ENCODE measurements around the gene PCK2. TPM values are rescaled to one million over a fixed set of nuclear protein-coding genes. Genes with fewer than 3 reads are reported as not detected.
"Not testable (repeated sequence)": the region's sequence is repeated elsewhere in the genome, so short reads cannot be mapped to it uniquely, and the experiment has no call there.

PCK2 gene
- polyA plus RNA-seq, 1 donor, result 4.3 TPM

DNA sequence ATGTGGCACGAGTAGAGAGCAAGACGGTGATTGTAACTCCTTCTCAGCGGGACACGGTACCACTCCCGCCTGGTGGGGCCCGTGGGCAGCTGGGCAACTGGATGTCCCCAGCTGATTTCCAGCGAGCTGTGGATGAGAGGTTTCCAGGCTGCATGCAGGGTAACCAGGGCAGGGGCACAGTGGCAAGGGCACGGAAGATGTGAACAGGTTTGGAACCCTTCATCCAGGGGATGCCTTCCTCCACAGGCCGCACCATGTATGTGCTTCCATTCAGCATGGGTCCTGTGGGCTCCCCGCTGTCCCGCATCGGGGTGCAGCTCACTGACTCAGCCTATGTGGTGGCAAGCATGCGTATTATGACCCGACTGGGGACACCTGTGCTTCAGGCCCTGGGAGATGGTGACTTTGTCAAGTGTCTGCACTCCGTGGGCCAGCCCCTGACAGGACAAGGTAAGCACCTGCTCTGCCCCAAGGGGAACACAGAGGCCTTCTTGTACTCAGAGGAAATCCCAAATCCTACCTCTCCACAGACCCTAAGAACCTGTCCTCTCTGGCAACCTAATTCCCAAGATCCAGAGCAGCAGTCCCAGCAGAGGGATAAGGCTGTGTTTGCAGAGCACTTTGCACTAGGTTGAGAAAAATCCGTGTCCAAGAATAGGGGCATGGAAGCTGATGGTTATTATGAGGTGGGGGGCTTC lies 4.3 kb downstream of the PCK2 start:
- DNase-seq, result no peak

DNA sequence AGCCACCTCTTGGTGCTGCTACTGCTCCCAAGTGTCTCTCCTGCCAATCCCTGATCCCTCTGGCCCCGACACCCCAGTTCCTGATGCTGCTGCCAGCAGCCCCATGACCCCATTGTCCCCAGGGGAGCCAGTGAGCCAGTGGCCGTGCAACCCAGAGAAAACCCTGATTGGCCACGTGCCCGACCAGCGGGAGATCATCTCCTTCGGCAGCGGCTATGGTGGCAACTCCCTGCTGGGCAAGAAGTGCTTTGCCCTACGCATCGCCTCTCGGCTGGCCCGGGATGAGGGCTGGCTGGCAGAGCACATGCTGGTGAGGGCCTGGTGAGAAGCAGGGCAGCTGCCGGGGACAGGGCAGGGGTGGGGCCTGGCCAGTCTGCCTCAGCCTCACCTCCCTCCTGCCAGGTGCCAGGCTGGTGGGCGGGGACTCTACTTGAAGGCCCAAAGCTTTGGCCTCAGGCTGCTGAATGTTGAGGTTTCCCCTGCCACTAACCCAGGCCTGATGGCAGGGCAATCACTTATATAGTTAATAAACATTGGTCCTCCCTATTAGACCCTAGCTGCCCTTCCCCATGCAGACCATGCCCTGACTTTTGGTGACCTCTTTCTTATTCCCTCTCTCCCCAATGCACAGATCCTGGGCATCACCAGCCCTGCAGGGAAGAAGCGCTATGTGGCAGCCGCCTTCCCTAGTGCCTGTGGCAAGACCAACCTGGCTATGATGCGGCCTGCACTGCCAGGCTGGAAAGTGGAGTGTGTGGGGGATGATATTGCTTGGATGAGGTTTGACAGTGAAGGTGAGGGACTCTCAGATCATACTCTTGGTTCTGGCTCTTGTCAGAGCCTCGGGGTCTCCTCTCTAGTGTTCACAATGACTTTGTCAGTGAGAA lies 5.1 kb downstream of the PCK2 start:
- DNase-seq, result no peak

DNA sequence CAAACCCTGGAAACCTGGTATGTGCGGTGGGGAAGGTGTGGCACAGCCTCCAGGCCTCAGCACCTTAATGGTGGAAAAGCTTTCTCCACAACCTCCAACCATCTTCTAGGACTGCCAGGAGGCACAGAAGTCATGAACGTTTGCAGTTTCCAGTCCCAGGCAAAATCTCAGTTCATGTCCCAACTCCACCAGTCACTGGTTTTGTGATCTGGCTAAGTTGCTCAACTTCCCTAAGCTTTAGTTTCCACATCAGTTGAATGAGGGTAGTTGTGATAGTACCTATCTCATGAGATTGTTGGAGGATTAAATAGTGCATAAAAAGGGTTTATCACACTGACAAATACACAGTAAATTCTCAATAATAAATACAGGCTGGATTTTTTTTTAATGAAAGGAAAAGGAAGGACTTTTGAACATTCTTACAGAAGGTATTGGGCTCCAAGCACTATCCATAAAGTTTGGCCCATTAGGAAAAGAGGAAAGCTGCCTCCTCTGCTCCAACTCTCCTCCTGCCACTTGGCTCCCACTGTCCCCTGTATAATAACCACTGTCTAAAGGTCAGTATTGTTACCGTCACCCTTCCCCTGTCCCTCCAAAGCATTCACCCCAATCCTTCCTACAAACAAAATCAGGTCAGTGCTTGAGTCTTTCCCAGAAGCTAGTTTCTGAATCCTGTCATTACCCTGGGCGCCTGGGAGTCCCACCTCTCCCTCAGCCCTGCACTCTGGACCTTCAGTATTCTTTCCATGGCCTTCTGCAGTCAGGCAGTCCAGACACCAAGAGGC lies 6.3 kb downstream of the PCK2 start:
- no peak for DNase-seq

DNA sequence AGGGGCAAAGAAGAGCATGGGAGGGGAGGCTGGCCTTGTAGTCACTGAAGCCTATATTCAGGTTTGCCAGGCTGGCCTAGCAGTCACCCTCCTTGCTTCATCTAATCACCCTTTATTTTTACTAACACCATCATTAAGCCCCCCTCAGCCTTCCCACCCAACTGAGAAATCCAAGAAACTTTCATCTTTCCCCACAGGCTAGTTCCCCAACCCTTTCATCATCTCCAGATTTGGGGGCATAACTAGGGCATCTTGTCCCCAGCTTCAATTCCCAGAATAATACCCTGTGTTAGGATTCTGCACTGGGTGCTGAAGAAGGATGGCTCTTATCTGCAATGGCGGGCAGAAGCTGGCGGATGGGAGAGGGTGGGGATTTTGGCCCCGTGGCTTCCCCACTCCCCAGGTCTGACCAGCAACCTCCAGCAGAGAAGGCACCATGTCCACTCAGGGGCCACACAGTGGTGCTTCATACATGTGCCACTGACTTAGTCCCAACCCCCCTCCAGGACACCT lies 6.9 kb downstream of the PCK2 start:
- no peak for DNase-seq

DNA sequence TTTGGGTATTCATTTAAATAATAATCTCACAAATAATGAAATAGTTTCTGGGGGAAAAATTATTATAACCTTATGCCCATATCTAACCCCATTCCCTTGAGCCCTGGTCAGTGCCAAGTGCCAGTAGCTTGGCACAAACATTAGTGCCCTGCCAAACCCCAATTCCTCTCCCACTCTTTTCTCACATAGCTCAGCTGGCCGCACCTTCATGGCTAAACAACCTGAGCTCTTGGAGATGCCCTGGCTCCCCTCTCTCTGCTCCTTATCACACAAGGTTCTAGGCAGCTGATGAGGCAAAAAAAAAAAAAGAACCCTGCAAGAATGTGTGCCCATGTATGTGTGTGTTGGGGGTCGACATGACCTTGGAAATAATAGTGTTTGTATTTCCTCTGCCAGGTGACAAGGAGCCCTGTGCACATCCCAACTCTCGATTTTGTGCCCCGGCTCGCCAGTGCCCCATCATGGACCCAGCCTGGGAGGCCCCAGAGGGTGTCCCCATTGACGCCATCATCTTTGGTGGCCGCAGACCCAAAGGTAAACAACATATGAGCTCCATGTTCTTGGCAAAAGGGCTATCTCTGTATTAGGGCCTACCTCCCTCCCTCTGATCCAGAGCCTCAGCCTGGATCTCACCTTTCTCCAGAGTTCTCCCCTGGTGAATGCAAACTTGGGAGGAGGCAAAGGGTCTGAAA lies 8.4 kb downstream of the PCK2 start:
- no peak for DNase-seq

DNA sequence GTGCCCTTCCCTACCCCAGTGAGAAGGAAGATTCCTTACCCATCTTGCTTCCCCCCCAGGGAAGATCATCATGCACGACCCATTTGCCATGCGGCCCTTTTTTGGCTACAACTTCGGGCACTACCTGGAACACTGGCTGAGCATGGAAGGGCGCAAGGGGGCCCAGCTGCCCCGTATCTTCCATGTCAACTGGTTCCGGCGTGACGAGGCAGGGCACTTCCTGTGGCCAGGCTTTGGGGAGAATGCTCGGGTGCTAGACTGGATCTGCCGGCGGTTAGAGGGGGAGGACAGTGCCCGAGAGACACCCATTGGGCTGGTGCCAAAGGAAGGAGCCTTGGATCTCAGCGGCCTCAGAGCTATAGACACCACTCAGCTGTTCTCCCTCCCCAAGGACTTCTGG lies 9.3 kb downstream of the PCK2 start:
- no peak for DNase-seq

DNA sequence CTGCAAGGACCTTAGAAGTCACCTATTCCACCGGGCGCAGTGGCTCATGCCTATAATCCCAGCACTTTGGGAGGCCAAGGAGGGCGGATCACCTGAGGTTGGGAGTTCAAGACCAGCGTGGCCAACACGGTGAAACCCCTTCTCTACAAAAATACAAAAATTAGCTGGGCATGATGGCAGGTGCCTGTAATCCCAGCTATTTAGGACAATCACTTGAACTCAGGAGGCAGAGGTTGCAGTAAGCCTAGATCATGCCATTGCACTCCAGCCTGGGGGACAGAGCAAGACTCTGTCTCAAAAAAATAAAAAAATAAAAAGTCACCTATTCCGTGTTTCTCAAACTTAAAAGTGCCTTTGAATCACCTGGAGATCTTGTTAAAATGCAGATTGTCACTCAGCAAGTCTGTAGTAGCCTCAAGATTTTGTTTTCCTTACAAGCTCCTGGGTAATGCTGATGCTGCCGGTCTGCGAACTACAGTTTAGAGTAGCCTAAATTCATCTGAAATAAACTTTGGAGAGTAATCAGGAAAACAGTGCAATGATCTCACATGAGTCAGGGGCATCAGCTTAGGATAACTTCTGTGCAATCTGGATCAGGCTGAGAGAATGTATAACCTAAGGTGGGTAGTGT lies 11.6 kb downstream of the PCK2 start:
- not testable (repeated sequence) for DNase-seq

DNA sequence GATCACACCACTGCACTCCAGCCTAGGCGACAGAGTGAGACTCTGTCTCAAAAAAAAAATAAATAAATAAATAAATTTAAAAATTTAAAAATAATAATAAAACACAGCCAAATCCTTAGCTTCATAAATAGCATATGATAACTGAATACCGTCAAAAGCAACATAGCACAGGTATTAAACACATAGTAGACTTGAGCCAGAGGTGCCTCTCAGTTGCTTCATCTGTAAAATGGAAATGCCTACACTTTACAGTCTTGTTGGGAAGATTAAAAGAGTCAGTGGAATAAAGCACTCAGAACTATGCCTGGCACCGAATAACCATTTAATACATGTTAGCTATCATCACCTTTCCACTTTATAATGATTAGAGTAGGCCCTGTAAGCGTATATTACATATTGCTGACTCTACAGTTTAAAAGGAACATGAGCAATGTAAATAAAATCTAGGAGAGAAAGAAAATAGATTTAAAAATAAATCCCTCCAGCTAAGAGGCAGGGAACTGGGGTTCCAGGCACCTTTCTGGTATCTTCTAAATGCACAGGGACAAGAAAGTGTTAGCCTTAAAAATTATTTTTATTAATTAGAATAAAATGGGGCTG lies 12.7 kb downstream of the PCK2 start:
- no peak for DNase-seq

DNA sequence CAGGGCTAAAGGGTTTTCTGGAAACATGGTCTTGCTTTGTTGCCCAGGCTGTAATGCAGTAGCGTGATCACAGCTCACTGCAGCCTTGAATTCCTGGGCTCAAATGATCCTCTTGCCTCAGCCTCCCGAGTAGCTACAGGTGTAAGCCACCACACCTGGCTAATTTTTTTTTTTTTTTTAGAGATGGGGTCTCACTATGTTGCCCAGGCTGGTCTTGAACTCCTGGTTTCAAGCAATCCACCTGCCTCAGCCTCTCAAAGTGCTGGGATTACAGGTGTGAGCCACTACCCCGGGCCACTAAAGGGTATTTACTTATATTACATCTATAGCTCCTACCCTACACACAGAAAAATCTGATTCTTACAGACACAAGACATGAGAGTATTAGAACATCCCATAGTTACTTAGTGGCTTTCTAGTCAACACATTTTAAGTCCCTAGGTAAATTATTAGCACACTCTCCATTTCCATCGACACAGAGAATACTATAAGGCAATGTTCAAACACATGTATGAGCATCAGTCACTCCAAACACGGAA lies 14.3 kb downstream of the PCK2 start:
- no peak for DNase-seq

DNA sequence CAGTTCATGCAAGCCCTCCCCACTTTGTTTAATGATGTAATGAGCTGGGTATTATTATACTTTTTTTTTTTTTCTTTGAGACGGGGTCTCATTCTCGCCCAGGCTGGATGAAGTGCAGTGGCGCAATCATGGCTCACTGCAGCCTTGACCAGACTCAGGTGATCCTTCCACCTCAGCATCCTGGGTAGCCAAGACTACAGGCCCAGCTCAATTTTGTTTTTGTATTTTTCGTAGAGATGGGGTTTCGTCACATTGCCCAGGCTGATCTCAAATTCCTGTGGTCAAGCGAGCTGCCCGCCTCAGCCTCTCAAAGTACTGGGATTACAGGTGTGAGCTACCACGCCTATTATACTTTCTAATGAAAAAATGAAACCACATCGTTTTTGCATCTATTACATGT lies 15.9 kb downstream of the PCK2 start:
- no peak for DNase-seq

DNA sequence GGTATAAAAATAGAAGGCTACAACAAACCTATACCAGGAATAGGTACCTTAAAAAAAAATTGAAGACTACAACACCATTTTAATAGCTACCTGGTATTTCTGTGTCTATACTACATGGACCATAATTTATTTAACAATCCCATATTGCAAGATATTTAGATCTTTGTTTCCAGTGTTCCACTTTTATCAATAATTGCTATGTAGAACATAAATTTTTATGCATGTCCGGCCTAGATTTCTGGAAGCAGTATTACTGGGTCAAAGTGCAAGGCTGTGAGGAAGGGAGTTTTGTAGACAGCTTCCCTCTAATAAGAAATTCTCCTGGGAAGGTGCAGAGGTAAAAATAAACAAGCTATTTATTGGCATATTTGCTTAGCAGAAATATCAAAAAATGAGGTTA lies 16.4 kb downstream of the PCK2 start:
- DNase-seq, result no peak

DNA sequence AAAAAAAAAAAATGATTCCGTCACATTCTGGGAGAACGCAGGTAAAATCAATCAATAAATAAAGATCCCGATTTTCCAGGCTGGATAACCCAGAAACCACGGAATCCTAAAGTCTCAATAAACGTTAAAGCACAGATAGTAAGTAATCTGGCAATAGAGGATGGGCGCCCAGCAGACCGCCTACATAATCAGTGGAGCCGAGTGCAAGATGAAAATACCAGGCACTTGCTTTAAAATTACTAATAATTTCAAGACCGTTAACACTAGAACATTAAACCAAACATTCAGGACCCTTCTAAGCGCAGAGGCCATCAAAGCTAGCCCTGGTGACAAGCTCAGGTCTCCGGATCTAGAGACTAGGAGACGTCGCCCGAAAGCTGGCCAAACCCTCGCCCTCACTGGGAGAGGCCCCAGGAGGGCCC lies 19.3 kb downstream of the PCK2 start:
- DNase-seq, result no peak

DNA sequence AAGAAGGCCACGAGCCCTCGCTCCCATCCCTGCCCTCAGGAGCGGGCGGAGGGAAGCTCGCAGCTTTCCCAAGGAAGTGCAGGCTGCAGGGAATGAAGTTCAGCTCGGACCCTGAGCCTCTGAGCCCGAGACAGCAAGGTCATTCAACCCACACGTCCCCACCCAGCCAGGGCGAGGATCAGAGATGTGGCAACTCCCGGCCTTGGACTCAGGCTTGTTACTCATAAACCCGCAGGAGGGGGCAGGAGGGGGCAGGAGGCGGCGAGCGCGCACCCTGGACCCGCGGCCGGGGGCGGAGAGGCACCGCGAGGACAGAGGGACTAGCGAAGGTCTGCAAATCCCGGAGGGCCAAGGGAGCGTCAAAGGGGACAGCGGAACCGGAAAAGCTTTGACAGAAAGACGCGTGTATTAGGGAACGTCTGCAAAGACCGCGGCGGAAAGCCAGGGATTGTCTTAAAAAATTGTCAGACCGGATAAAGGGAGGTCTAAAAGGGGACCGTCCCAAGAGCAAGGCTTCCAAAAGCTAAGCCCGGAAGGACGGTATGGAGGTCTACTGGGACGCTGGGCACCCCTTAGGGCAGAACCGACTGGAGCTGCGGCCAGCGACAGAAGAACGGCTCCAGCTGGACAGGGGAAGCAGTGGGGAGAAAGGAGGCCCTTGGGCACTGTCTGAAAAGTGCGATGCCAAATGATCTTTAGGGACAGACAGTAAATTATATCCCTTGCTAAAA lies 19.9 kb downstream of the PCK2 start:
- peak; percentile 88 for DNase-seq

DNA sequence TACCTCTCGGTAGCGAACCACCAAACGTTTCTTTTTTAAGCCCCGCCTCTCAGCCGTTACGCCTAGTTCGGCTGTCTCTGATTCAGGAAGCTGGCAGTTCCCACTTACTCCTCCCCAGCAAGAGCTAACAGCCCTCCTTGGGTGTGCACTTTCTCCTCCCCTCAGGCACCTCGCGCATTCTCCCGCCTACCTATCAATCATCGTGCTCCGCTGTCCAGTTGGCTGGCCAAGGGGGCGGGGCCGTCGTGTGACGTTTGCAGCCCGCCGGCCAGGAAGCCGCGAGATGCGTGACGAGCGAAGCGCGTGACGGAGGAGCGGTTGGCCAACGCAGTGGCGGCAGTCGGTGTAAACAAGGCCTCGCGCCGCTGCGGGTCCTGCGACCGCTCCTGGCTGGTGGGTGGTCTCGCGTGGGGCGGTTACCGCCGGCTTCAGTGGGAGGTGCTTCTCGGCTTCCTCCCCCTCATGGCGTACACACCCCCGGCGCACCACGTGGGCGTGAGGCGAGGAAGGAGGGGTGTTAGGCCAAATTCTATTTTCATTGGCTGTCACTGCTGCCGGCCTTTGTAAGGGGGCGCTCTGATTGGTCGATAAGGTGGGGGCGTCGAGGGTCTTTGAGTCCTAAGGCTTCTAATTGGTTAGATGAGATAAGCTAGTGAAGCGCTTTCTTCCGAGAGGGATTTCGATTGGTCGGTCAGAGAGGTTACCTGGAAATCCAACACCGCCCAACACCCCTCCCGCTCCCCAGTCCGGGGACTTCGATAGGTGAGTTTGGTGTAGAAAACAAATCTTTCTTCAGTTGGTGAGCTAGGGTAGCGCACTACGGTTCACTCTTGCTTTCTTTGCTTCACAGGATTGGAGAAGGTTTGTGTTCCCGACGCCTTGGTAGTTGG lies 20.7 kb downstream of the PCK2 start, which contains the start of the genes DCAF11 and NRL:
Gene DCAF11 (plus strand): TSS at position 246 of the 890 bp plus-strand sequence. CDS start 818 bp downstream, outside the sequence.
Gene NRL (minus strand): TSS at position 418 of the 890 bp plus-strand sequence. CDS start 32,101 bp downstream, outside the sequence.
- peak; percentile 99 for DNase-seq

DNA sequence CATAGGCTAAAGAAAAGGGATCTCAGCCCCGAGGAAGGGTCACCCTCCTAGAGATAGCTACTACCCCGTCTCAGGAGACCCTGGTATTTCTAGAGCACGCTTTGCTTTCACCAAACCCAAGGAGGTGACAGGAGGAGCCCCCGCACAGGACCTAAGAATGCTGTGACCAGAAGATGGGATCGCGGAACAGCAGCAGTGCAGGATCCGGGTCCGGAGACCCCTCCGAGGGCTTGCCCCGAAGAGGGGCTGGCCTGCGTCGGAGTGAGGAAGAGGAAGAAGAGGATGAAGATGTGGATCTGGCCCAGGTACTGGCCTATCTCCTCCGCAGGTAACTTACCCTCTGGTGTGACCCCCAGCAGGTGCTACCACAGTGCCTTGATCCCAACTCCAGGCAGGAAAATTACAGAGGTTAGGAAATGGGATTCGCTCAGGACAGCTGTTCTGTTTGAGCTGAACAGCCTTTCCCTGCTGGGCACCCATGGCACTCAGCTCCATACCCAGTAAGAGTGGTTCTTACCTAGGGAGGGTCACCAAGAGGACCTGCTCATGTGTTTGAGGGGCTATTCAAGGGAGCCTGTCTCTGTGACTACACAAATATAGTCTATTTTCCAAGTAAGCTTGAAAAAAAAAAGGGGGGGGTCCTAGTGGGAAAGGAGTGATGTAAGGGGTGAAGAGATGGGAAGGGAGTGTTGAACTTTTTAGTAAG lies 21.5 kb downstream of the PCK2 start:
- DNase-seq, result no peak

DNA sequence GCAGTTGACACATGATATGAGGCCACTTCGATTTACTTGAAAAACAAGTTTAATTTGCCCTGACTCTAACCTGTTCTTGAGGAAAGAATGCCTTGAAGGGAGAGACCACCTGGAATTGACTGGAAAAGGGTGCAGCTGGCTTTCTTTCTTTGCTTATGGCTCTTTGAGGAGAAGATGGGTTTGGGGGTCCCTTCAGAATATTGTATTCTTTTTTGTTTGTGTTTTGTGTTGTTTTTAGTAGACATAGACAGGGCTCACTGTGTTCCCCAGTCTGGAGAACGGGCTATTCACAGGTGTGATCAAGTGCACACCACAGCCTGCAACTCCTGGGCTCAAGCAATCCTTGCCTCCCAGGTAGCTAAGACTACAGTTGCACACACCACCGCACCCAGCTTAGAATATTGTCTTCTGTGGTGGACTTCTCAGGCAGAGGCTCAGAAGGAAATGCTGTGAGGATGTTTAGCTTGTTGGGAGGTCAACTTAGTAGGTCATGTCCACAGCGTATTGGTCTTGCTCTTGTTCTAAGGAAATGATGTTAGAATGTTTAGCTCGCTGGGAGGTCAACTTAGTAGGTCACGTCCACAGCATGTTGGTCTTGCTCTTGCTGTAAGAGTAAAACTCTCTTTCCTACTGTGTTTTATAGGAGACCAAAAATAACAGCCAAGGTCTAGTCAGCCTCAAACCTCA lies 22.2 kb downstream of the PCK2 start:
- no peak for DNase-seq

DNA sequence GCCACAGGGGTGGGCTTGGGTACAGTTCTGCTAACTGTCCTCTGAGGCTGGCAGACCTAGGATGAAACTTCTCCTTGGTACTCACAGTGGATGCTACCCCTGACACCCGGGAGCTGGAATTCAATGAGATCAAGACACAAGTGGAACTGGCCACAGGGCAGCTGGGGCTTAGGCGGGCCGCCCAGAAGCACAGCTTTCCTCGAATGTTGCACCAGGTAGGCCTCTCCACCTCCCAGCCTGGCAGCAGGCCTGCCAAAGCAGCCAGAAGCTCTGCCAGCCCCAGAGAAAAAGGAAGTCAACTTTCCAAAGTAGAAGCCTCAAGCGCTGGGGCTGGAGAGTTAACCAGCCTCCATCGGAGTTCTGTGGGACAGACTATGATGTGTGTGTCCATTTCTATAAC lies 23.1 kb downstream of the PCK2 start:
- DNase-seq, result no peak

DNA sequence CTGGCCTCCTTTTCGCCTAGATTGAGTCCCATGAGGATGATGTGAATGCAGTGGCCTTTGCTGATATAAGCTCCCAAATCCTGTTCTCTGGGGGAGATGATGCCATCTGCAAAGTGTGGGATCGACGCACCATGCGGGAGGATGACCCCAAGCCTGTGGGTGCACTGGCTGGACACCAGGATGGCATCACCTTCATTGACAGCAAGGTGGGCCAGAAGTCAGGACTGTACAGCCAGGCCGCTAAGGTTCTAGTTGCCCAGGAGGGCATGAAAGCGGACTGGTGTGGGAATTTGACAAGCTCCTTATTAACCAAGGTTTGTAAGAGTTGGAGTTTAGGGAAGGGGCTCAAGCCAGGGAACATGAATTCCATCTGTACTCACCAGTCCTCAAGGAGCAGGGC lies 25.6 kb downstream of the PCK2 start:
- DNase-seq, result no peak
